ENCODE results near the gene PTGFRN. TPM values are rescaled to one million over a fixed set of nuclear protein-coding genes. Genes with fewer than 3 reads are reported as not detected.

Gene PTGFRN
- total RNA-seq, 3 donors from 2014 or later (not counting 1 experiment from before 2014, with no cell fraction given) = 0.71 to 1.4 (median 0.79) TPM

DNA sequence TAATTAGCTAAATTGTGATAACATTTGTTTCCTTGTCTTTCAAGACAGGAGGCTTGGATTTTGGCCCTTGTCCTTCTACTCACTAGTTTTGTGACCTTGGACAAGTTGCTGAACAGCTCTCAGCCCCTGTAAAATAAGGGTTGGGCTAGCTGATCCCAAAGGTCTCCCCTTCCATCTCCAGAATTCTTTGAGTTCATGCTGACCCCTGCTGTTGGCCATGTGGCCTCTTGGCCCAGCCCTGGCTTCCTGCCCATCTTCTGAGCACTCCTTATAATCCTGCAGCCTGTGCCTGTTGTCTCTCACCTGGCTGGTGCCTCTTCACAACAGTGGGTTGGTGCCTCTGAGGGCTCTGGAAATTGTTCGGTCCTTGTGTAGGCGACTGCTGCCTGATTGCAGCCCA, 10.1 kb downstream of the PTGFRN start:
- H3K27ac ChIP-seq (ENCODE audit: low read length) = no peak overlapping the region
- Mint-ChIP-seq H3K4me3 (no peak overlapping the region), H3K27me3 (ENCODE audit: low read depth in 2 of 2) (peaks cover 0 to 10% of the 10 kb centered on the region in 2 donors), H3K9me3 (no peaks in the 10 kb centered on the region), H3K4me1 (no peaks in the 10 kb centered on the region), H3K36me3 (no peaks in the 10 kb centered on the region), H3K27ac (no peak overlapping the region)
- intact Hi-C loops (cut with micrococcal nuclease) = no loop called here
- DNase-seq (peak in 1 of 2 donors; percentile 13), ATAC-seq (no peak)
- no peaks in the 10 kb centered on the region for H3K27me3 ChIP-seq (ENCODE audit: control insufficient read depth, insufficient read depth, low read length)
- TF ChIP-seq, protein P1, sequence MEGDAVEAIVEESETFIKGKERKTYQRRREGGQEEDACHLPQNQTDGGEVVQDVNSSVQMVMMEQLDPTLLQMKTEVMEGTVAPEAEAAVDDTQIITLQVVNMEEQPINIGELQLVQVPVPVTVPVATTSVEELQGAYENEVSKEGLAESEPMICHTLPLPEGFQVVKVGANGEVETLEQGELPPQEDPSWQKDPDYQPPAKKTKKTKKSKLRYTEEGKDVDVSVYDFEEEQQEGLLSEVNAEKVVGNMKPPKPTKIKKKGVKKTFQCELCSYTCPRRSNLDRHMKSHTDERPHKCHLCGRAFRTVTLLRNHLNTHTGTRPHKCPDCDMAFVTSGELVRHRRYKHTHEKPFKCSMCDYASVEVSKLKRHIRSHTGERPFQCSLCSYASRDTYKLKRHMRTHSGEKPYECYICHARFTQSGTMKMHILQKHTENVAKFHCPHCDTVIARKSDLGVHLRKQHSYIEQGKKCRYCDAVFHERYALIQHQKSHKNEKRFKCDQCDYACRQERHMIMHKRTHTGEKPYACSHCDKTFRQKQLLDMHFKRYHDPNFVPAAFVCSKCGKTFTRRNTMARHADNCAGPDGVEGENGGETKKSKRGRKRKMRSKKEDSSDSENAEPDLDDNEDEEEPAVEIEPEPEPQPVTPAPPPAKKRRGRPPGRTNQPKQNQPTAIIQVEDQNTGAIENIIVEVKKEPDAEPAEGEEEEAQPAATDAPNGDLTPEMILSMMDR (IDR thresholded peaks at IDR 0.05) = no peak
- no peaks in the 10 kb centered on the region for H3K36me3 ChIP-seq (ENCODE audit: control insufficient read depth, insufficient read depth, low read length)
- H3K9me3 ChIP-seq (ENCODE audit: control insufficient read depth, insufficient read depth, low read length) = no peaks in the 10 kb centered on the region
- H3K4me1 ChIP-seq (ENCODE audit: control insufficient read depth, insufficient read depth, low read length) = no peaks in the 10 kb centered on the region
- WGBS (ENCODE audit: insufficient coverage) = 92% methylated on average over 2 of the region's 2 CpGs
- H3K4me3 ChIP-seq (ENCODE audit: low read length) = no peak overlapping the region

DNA sequence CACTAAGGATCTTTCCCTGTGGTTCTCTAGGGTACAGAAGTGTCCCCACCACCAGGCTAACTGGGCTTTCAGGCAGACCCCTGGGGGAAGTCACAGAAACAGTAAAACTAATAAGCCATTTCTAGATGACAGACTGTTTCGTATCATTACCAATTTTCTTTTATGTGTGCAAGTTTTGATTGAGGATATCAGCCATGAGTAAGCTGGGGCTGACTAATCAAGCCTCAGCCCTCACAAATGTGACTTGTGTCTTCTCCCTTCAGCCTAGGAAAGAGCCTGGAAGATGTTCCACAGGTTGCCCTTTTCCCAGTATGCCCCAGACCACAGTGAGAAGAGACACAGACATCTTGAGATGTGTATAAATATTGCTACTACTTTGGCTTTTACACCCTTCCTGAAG, 10.5 kb downstream of the PTGFRN start:
- Mint-ChIP-seq H3K4me3 (no peak overlapping the region), H3K27me3 (ENCODE audit: low read depth in 2 of 2) (peaks cover 0 to 10% of the 10 kb centered on the region in 2 donors), H3K27ac (no peak overlapping the region), H3K9me3 (no peaks in the 10 kb centered on the region), H3K36me3 (no peaks in the 10 kb centered on the region), H3K4me1 (no peaks in the 10 kb centered on the region)
- intact Hi-C loops (cut with micrococcal nuclease) = no loop called here
- Histone ChIP-seq H3K9me3 (ENCODE audit: control insufficient read depth, insufficient read depth, low read length) (no peaks in the 10 kb centered on the region), H3K27ac (ENCODE audit: low read length) (no peak overlapping the region), H3K36me3 (ENCODE audit: control insufficient read depth, insufficient read depth, low read length) (no peaks in the 10 kb centered on the region), H3K4me3 (ENCODE audit: low read length) (no peak overlapping the region), H3K27me3 (ENCODE audit: control insufficient read depth, insufficient read depth, low read length) (no peaks in the 10 kb centered on the region), H3K4me1 (ENCODE audit: control insufficient read depth, insufficient read depth, low read length) (no peaks in the 10 kb centered on the region)
- DNase-seq (no peak), ATAC-seq (no peak)
- WGBS (ENCODE audit: insufficient coverage) = 78% methylated on average over 1 of the region's 1 CpG
- TF ChIP-seq, protein P1 (IDR thresholded peaks at IDR 0.05) = no peak

DNA sequence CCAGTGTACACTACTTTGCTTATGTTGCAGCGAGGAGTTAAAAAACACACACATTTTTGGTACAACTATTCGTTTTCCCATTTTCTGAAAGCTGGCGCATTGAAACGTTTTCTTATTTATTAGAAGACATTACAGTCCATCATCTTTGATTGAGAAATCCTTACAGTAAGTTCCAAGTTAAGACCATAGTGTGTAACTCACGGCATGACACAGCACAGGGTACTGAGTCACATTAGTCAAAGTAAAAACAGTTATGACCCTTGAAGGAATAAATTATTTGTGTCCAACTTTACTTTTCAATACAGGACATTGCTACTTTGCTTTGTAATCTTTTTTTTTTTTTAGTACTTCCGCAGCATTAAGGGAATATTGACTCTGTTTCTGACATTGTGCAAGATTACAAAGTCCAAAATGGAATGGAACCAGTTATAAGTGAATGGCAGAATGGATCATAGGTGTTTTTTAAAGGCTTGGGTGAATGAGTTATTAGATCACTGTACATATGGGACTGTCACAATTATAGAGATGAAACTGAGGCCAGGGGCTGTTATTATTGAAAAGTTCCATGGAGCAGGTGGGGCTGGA, 11.7 kb downstream of the PTGFRN start:
- H3K27me3 ChIP-seq (ENCODE audit: control insufficient read depth, insufficient read depth, low read length) = no peaks in the 10 kb centered on the region
- H3K27ac ChIP-seq (ENCODE audit: low read length) = no peak overlapping the region
- DNase-seq (no peak), ATAC-seq (no peak)
- Mint-ChIP-seq H3K9me3 (no peaks in the 10 kb centered on the region), H3K4me1 (no peaks in the 10 kb centered on the region), H3K36me3 (no peaks in the 10 kb centered on the region), H3K27ac (no peak overlapping the region), H3K27me3 (ENCODE audit: low read depth in 2 of 2) (peaks cover 0 to 10% of the 10 kb centered on the region in 2 donors), H3K4me3 (no peak overlapping the region)
- no peaks in the 10 kb centered on the region for H3K36me3 ChIP-seq (ENCODE audit: control insufficient read depth, insufficient read depth, low read length)
- intact Hi-C loops (cut with micrococcal nuclease) = no loop called here
- H3K9me3 ChIP-seq (ENCODE audit: control insufficient read depth, insufficient read depth, low read length) = no peaks in the 10 kb centered on the region
- 93% methylated on average over 6 of the region's 6 CpGs for WGBS (ENCODE audit: insufficient coverage)
- H3K4me1 ChIP-seq (ENCODE audit: control insufficient read depth, insufficient read depth, low read length) = no peaks in the 10 kb centered on the region
- TF ChIP-seq, protein P1 (IDR thresholded peaks at IDR 0.05) = no peak
- H3K4me3 ChIP-seq (ENCODE audit: low read length) = no peak overlapping the region

DNA sequence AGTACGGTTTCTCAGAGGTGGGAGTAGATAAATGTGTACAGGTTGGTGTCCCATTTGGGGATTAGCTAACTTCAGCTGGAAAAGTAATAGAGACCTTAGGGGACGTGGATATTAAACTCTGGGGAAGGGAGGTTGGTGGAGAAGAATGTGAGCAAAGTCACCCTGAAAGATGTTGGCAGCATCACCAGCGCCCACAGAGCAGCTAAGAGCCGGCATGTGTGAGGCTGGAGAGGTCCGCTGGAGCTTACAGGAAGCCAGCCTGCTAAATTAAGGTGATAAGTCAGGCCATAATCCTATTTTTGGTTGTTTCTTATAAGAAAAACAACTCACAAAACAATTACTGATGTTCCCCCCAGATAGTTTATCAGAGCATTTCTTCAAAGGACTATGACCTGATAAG, 12.2 kb downstream of the PTGFRN start:
- no peak overlapping the region for H3K4me3 ChIP-seq (ENCODE audit: low read length)
- intact Hi-C loops (cut with micrococcal nuclease) = no loop called here
- Mint-ChIP-seq H3K27ac (no peak overlapping the region), H3K4me3 (no peak overlapping the region), H3K36me3 (no peaks in the 10 kb centered on the region), H3K4me1 (no peaks in the 10 kb centered on the region), H3K9me3 (no peaks in the 10 kb centered on the region), H3K27me3 (ENCODE audit: low read depth in 2 of 2) (peaks cover 0 to 10% of the 10 kb centered on the region in 2 donors)
- 85% methylated on average over 4 of the region's 5 CpGs for WGBS (ENCODE audit: insufficient coverage)
- ATAC-seq = no peak
- no peaks in the 10 kb centered on the region for H3K36me3 ChIP-seq (ENCODE audit: control insufficient read depth, insufficient read depth, low read length)
- H3K27ac ChIP-seq (ENCODE audit: low read length) = no peak overlapping the region
- TF ChIP-seq, protein P1 (IDR thresholded peaks at IDR 0.05) = no peak
- no peaks in the 10 kb centered on the region for H3K9me3 ChIP-seq (ENCODE audit: control insufficient read depth, insufficient read depth, low read length)
- no peak for DNase-seq
- no peaks in the 10 kb centered on the region for H3K27me3 ChIP-seq (ENCODE audit: control insufficient read depth, insufficient read depth, low read length)
- H3K4me1 ChIP-seq (ENCODE audit: control insufficient read depth, insufficient read depth, low read length) = no peaks in the 10 kb centered on the region
